ENCODE results near the gene PDE6G. TPM values are rescaled to one million over a fixed set of nuclear protein-coding genes. Genes with fewer than 3 reads are reported as not detected.
A peak's percentile ranks its signal among the peaks of the same experiment; 100 is the strongest.

PDE6G gene
- total RNA-seq, 4 donors from 2014 or later: not detected

DNA sequence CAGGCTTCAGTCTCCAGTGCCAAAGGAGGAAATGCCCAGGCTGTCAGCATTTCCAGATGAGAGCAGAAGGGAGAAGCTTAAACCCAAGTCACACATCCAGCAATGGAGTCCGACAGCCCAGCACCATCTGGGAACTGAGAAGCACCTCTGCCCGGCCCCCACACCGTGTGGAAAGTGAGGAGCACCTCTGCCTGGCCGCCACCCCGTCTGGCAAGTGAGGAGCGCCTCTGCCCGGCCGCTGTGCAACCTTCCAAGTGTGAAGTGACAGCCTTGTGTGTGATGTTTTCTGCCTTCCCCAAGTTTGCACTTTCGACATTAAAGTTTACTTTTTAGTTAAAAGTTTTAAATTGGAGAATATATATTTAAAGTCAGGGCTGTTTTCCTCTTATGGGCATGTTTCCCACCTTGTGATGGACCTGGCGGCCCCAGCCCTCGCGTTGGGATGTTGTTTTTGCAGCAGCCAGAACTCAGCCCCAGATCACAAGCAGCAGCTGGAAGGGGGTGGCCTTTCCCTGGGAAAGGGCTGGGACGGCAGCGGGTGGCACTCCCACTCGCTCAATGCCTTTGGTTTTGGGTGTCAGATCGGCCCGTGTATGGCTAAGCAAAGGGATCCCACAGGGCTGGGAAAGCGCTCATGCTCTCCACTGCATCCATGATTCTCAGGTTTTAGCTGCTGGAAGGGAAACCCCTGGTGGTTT lies 17.4 kb upstream of the PDE6G start:
- TF ChIP-seq, protein P1, sequence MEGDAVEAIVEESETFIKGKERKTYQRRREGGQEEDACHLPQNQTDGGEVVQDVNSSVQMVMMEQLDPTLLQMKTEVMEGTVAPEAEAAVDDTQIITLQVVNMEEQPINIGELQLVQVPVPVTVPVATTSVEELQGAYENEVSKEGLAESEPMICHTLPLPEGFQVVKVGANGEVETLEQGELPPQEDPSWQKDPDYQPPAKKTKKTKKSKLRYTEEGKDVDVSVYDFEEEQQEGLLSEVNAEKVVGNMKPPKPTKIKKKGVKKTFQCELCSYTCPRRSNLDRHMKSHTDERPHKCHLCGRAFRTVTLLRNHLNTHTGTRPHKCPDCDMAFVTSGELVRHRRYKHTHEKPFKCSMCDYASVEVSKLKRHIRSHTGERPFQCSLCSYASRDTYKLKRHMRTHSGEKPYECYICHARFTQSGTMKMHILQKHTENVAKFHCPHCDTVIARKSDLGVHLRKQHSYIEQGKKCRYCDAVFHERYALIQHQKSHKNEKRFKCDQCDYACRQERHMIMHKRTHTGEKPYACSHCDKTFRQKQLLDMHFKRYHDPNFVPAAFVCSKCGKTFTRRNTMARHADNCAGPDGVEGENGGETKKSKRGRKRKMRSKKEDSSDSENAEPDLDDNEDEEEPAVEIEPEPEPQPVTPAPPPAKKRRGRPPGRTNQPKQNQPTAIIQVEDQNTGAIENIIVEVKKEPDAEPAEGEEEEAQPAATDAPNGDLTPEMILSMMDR (IDR thresholded peaks at IDR 0.05): no peak
- no peak for TF ChIP-seq POLR2A (IDR thresholded peaks at IDR 0.05)
- H3K4me1 ChIP-seq: no peaks in the 10 kb centered on the region
- no peak overlapping the region for H3K4me3 ChIP-seq
- H3K27me3 ChIP-seq: no peaks in the 10 kb centered on the region
- H3K27ac ChIP-seq: no peak overlapping the region
- no peaks in the 10 kb centered on the region for H3K9me3 ChIP-seq
- DNase-seq: no peak
- H3K36me3 ChIP-seq: peaks cover 0 to 52% (median 0%) of the 10 kb centered on the region in 3 donors

DNA sequence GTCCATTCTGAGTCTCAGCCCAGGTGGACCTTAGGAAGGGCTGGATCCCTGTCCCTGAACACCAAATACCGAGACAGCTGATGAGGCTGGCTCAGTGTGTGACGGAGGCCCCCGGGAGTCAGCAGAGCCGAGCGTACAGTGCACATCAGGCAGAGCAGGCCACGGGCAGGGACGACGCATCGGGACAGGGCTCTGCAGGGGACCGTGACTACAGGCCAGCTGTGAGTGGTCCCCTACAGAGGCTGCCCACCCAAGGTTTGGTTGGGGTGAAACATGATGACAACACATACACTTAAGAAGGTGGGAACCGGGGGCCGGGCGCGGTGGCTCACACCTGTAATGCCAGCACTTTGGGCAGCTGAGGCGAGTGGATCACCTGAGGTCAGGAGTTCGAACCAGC lies 16.6 kb upstream of the PDE6G start:
- H3K9me3 ChIP-seq: no peaks in the 10 kb centered on the region
- no peaks in the 10 kb centered on the region for H3K27me3 ChIP-seq
- H3K4me3 ChIP-seq: no peak overlapping the region
- H3K36me3 ChIP-seq: peaks cover 0 to 52% (median 0%) of the 10 kb centered on the region in 3 donors
- peaks cover 0 to 3% (median 0%) of the 10 kb centered on the region in 4 donors for H3K4me1 ChIP-seq
- no peak for DNase-seq
- TF ChIP-seq, protein P1 (IDR thresholded peaks at IDR 0.05): no peak
- no peak for TF ChIP-seq POLR2A (IDR thresholded peaks at IDR 0.05)
- no peak overlapping the region for H3K27ac ChIP-seq

DNA sequence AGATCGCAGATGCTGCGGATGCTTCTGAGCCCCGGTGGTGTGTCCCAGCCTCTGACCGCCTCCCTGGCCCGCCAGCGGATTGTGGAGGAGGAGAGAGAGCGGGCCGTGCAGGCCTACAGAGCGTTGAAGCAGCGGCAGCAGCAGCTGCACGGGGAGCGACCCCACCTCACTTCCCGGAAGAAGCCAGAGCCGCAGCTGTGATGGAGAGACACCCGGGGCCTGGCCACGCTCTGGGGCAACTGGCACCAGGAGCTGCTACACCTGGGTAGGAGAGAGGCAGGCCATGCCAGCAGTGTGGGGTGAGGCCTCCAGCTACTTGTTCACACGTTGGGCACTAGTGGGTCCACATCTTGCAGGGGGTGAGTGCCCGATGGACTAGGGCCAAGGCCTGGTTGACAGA lies 16.2 kb upstream of the PDE6G start:
- H3K27ac ChIP-seq: no peak overlapping the region
- H3K4me3 ChIP-seq: no peak overlapping the region
- H3K4me1 ChIP-seq: peaks cover 0 to 8% (median 0%) of the 10 kb centered on the region in 4 donors
- TF ChIP-seq POLR2A (IDR thresholded peaks at IDR 0.05): no peak
- TF ChIP-seq, protein P1 (IDR thresholded peaks at IDR 0.05): no peak
- no peaks in the 10 kb centered on the region for H3K27me3 ChIP-seq
- H3K9me3 ChIP-seq: no peaks in the 10 kb centered on the region
- peaks cover 0 to 52% (median 0%) of the 10 kb centered on the region in 3 donors for H3K36me3 ChIP-seq
- no peak for DNase-seq

DNA sequence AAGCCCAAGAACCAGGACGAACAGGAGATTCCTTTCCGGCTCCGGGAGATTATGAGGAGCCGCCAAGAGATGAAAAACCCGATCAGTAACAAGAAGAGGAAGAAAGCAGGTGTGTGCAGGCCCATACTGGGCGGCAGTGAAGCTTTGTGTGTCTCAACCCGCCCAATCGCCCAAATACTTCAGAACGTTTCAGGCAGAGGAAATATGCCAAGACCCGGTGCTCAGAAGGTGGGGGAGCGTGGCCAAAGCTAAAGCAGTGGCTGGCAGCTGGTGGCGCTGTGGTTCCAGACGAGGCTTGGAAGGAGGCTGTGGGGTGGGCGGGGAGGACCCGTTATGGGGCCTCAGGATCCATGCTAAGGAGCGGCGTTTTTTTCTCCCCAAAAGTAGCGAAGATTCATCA lies 11.4 kb upstream of the PDE6G start:
- Histone ChIP-seq H3K27ac (no peak overlapping the region), H3K36me3 (peaks cover 0 to 43% (median 0%) of the 10 kb centered on the region in 3 donors), H3K9me3 (no peaks in the 10 kb centered on the region), H3K4me1 (peaks cover 0 to 22% (median 10%) of the 10 kb centered on the region in 4 donors), H3K27me3 (no peaks in the 10 kb centered on the region), H3K4me3 (peak overlapping the region in 1 of 4 donors; percentile 89)
- no peak for DNase-seq
- TF ChIP-seq, protein P1 (IDR thresholded peaks at IDR 0.05): no peak
- no peak for TF ChIP-seq POLR2A (IDR thresholded peaks at IDR 0.05)

DNA sequence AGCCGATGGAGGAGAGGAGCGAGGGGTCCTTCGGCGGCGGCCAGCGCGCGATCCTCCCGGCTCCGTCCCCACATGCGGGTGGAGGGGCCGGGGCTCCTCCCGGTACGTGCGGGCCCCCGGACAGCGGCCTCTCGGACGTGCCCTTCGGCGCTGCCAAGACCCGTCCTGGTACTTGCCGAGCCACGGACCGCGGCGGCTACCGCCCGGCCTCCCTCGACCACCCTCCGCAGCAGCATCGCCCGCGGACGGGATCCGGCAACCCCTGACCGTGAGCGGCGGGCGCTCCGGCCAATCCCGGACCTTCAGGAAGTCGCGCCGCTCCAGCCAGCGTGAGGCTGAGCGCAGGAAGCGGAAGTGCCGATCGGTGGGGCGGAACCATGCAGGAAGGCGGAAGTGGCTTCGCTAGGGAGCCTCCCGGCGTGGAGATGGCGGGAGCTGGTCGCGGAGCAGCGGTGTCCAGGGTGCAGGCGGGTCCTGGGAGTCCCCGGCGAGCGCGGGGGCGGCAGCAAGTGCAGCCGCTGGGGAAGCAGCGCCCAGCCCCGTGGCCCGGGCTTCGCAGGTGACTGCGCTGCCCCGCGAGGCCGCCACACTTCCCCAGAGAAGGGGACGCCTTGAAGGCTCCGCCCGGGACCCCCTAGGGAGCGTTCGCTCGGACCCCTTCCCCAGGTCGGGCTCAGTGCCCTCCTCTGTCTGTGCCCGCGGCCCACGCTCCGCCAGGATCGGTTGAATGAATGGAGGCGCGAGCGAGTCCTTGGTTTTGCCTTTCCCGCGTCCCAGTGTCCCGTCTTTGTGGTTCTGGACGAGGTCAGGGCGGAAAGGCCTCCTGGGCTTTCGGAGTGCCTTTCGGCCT lies 10.2 kb upstream of the PDE6G start, which contains the start of the genes CCDC137 and OXLD1:
Gene CCDC137, plus strand, starts transcription at position 396 of the 850 bp plus-strand sequence. Its CDS starts 30 bp downstream, at position 426.
Gene OXLD1, minus strand, starts transcription at position 264 of the 850 bp plus-strand sequence. Its CDS starts 28 bp downstream, at position 236.
- peaks cover 0 to 22% (median 10%) of the 10 kb centered on the region in 4 donors for H3K4me1 ChIP-seq
- TF ChIP-seq, protein P1 (IDR thresholded peaks at IDR 0.05): no peak
- TF ChIP-seq POLR2A (IDR thresholded peaks at IDR 0.05): peak; percentile 79 to 83
- DNase-seq: peak; percentile 94 to 98 (median 97)
- H3K27me3 ChIP-seq: no peaks in the 10 kb centered on the region
- H3K27ac ChIP-seq: peak within 1 kb of the TSS; percentile 87 to 96 (median 88)
- H3K9me3 ChIP-seq: no peaks in the 10 kb centered on the region
- H3K36me3 ChIP-seq: peaks cover 0 to 32% (median 0%) of the 10 kb centered on the region in 3 donors
- H3K4me3 ChIP-seq: peak within 1 kb of the TSS; percentile 79 to 99 (median 90)
